Endothelial cell (in vitro differentiated cells): ENCODE data around the gene CLEC17A. TPM values are rescaled to one million over a fixed set of nuclear protein-coding genes. Genes with fewer than 3 reads are reported as not detected.
A peak's percentile ranks its signal among the peaks of the same experiment; 100 is the strongest.

ENCODE experiments used
- DNase-seq: peaks from one replicate; pipeline ENCODE4 v3.0.0; 2021; ENCODE audit warnings: low spot score
- H3K27ac Mint-ChIP-seq: one replicate; pipeline ENCODE4 v1.8.0; 2021; ENCODE audit warnings: mixed read lengths, inconsistent platforms; ENCODE audit not compliant: unreplicated experiment
- H3K27me3 Mint-ChIP-seq: one replicate; pipeline ENCODE4 v1.8.0; 2021; ENCODE audit warnings: mild to moderate bottlenecking, moderate library complexity, mixed read lengths, inconsistent platforms; ENCODE audit not compliant: unreplicated experiment
- H3K36me3 Mint-ChIP-seq: one replicate; pipeline ENCODE4 v1.8.0; 2021; ENCODE audit warnings: mild to moderate bottlenecking, low read depth, mixed read lengths, inconsistent platforms; ENCODE audit not compliant: unreplicated experiment
- H3K4me1 Mint-ChIP-seq: one replicate; pipeline ENCODE4 v1.8.0; 2021; ENCODE audit warnings: mild to moderate bottlenecking, mixed read lengths, inconsistent platforms; ENCODE audit not compliant: unreplicated experiment
- H3K4me3 Mint-ChIP-seq: one replicate; pipeline ENCODE4 v1.8.0; 2021; ENCODE audit warnings: mild to moderate bottlenecking, mixed read lengths, inconsistent platforms; ENCODE audit not compliant: unreplicated experiment
- H3K9me3 Mint-ChIP-seq: one replicate; pipeline ENCODE4 v1.8.0; 2021; ENCODE audit warnings: mixed read lengths, inconsistent platforms; ENCODE audit not compliant: unreplicated experiment
- CTCF ChIP-seq: fragments of 200-600 bp; sonication (generic); IDR thresholded peaks from one replicate; pipeline ENCODE4 v1.5.0; 2021; ENCODE audit warnings: antibody characterized with exemption; ENCODE audit not compliant: unreplicated experiment
- total RNA-seq: library from RNA; stranded (reverse); fragmentation: NEBNext Ultra II Directional; extraction: Animal tissue kit (Norgen Biotek cat#: 25700); gene quantifications from one replicate; pipeline ENCODE4 v1.2.1, GENCODE V29; 2021; ENCODE audit not compliant: unreplicated experiment

Gene CLEC17A
- total RNA-seq, 1 donor from 2014 or later = not detected

- Mint-ChIP-seq H3K27ac (no peak overlapping the region), H3K36me3 (no peaks in the 10 kb centered on the region), H3K9me3 (peaks cover 4% of the 10 kb centered on the region), H3K4me1 (no peaks in the 10 kb centered on the region), H3K27me3 (no peaks in the 10 kb centered on the region), H3K4me3 (no peak overlapping the region)
- DNase-seq = no peak
- no peak for TF ChIP-seq CTCF
These were observed 49.4 kb downstream of the CLEC17A start for GRCh38 chr19:14632286-14632685.

GRCh38 chr19:14639536-14640277, 56.8 kb downstream of the CLEC17A start:
- Mint-ChIP-seq H3K27me3 (peaks cover 3% of the 10 kb centered on the region), H3K36me3 (no peaks in the 10 kb centered on the region), H3K9me3 (peaks cover 18% of the 10 kb centered on the region), H3K27ac (no peak overlapping the region), H3K4me3 (no peak overlapping the region), H3K4me1 (no peaks in the 10 kb centered on the region)
- DNase-seq = no peak
- TF ChIP-seq CTCF = no peak

GRCh38 chr19:14648506-14648905, 65.6 kb downstream of the CLEC17A start:
- H3K4me3 Mint-ChIP-seq = no peak overlapping the region
- no peaks in the 10 kb centered on the region for H3K4me1 Mint-ChIP-seq
- TF ChIP-seq CTCF = no peak
- peaks cover 9% of the 10 kb centered on the region for H3K27me3 Mint-ChIP-seq
- H3K27ac Mint-ChIP-seq = no peak overlapping the region
- H3K36me3 Mint-ChIP-seq = peaks cover 19% of the 10 kb centered on the region
- DNase-seq = no peak
- peaks cover 34% of the 10 kb centered on the region for H3K9me3 Mint-ChIP-seq

GRCh38 chr19:14649020-14649419, 66.1 kb downstream of the CLEC17A start:
- peaks cover 19% of the 10 kb centered on the region for H3K36me3 Mint-ChIP-seq
- no peaks in the 10 kb centered on the region for H3K4me1 Mint-ChIP-seq
- H3K27ac Mint-ChIP-seq = no peak overlapping the region
- peaks cover 9% of the 10 kb centered on the region for H3K27me3 Mint-ChIP-seq
- no peak for TF ChIP-seq CTCF
- no peak overlapping the region for H3K4me3 Mint-ChIP-seq
- DNase-seq = no peak
- peaks cover 34% of the 10 kb centered on the region for H3K9me3 Mint-ChIP-seq

- Mint-ChIP-seq H3K9me3 (peaks cover 34% of the 10 kb centered on the region), H3K36me3 (peaks cover 19% of the 10 kb centered on the region), H3K27me3 (peaks cover 9% of the 10 kb centered on the region), H3K4me1 (no peaks in the 10 kb centered on the region), H3K4me3 (peak overlapping the region; percentile 22), H3K27ac (no peak overlapping the region)
- DNase-seq = no peak
- no peak for TF ChIP-seq CTCF
These were observed 67.3 kb downstream of the CLEC17A start for GRCh38 chr19:14650161-14650560.
